SIG-M5 (cell line): ENCODE measurements around the gene DTWD2.
"Not testable (repeated sequence)": the region's sequence is repeated elsewhere in the genome, so short reads cannot be mapped to it uniquely, and the experiment has no call there.

Experiments used
- DNase-seq: peaks from one replicate; lab custom pipeline; 2025; lab: John Stamatoyannopoulos, UW

The DTWD2 gene

GRCh38 chr5:118987988-118988865 lies at the start of gene DTWD2:
Gene DTWD2 (minus strand): TSS chr5:118988547. CDS start chr5:118988511, 36 bp downstream.
- peak; percentile 46 for DNase-seq

- no peak for DNase-seq
Measured at GRCh38 chr5:119037496-119038215, 49.3 kb upstream of the DTWD2 start.

GRCh38 chr5:119036101-119036762 lies 47.9 kb upstream of the DTWD2 start:
- DNase-seq, result no peak

- DNase-seq, result no peak
Measured at GRCh38 chr5:119033135-119033534, 44.8 kb upstream of the DTWD2 start.

GRCh38 chr5:119032656-119033055 lies 44.3 kb upstream of the DTWD2 start:
- DNase-seq, result no peak

GRCh38 chr5:119031905-119032304 lies 43.6 kb upstream of the DTWD2 start:
- no peak for DNase-seq

GRCh38 chr5:119031011-119031886 lies 42.9 kb upstream of the DTWD2 start:
- DNase-seq, result no peak

GRCh38 chr5:119028575-119028974 lies 40.2 kb upstream of the DTWD2 start:
- no peak for DNase-seq

GRCh38 chr5:119022773-119023172 lies 34.4 kb upstream of the DTWD2 start:
- no peak for DNase-seq

GRCh38 chr5:119022017-119022745 lies 33.8 kb upstream of the DTWD2 start:
- DNase-seq, result peak; percentile 16

- DNase-seq, result no peak
Measured at GRCh38 chr5:119021149-119021732, 32.9 kb upstream of the DTWD2 start.

GRCh38 chr5:119019949-119020348 lies 31.6 kb upstream of the DTWD2 start:
- no peak for DNase-seq

GRCh38 chr5:119019501-119019900 lies 31.2 kb upstream of the DTWD2 start:
- DNase-seq, result peak; percentile 38

- no peak for DNase-seq
Measured at GRCh38 chr5:119017994-119018393, 29.6 kb upstream of the DTWD2 start.

- DNase-seq, result peak; percentile 35
Measured at GRCh38 chr5:119016125-119016774, 27.9 kb upstream of the DTWD2 start.

- no peak for DNase-seq
Measured at GRCh38 chr5:119011186-119011585, 22.8 kb upstream of the DTWD2 start.

GRCh38 chr5:119010206-119010605 lies 21.9 kb upstream of the DTWD2 start:
- no peak for DNase-seq

GRCh38 chr5:119009131-119009530 lies 20.8 kb upstream of the DTWD2 start:
- no peak for DNase-seq

GRCh38 chr5:118999696-119000095 lies 11.3 kb upstream of the DTWD2 start:
- DNase-seq, result no peak

GRCh38 chr5:118998861-118999260 lies 10.5 kb upstream of the DTWD2 start:
- DNase-seq, result not testable (repeated sequence)
